Airway epithelial cell (primary cell): ENCODE measurements around the gene TXN. TPM values are rescaled to one million over a fixed set of nuclear protein-coding genes. Genes with fewer than 3 reads are reported as not detected.

ENCODE experiments used
- total RNA-seq: library from RNA; depleted of rRNA; stranded (reverse); fragments of >200 nt; gene quantifications from 2 replicates; pipeline ENCODE4 v1.2.3, GENCODE V29; 2015

The TXN gene
- total RNA-seq, result 544 and 614 TPM in 2 replicates

DNA sequence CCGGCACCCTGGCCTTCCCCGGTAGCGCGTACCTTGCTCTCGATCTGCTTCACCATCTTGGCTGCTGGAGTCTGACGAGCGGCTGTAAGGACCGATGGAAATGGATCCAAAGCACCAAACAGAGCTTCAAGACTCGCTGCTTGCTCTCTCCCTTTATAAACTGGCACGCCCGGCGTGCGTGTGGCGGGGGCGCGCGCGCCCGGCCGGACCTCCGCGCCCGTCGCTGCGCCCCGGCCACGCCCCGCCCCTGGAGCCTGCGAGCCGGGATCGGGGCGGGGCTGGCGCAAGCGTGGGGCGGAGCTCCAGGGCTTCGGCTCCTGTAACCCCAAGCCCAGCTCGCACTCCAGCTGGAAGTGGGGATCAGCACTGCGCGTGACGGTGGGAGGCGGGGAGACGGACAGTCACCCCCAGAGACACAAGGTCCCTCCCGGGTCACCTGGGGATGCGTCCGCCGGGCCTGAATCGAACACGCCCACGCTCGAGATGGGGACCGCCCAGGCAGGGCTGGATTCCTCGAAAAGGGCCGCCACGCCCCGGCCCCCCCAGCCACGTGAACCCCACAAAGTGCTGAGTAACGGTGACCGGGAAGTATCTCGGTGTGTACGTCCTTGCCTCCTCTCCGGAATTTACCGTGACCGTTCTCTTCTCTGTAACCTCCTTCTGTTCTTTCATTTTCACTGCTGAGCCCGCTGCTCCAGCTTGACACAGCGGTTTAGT is at the start of gene TXN:
TXN (minus strand) TSS at position 128 of the 717 bp plus-strand sequence; CDS start at position 56, 72 bp downstream.

GRCh38 chr9:110208031-110208430 is 48.3 kb downstream of the TXN start, which contains the start of gene C9orf152:
Gene C9orf152 (minus strand): TSS chr9:110208159. CDS start chr9:110207579, 580 bp downstream.

Other genes with a start within 250 kb of the TXN start
- 0.07 TPM in 1 of 2 replicates, not detected in the other for gene C9orf152, start 48.3 kb downstream of the TXN start, total RNA-seq
- not detected in 2 replicates for gene TXNDC8, start 81.4 kb upstream of the TXN start, total RNA-seq